T follicular helper cell (primary cell): Measurements from ENCODE around the gene NPAS3.

Source experiments
- DNase-seq: peaks from one replicate; pipeline ENCODE4 v3.0.0-alpha.2; 2020; ENCODE audit warnings: low read depth

The NPAS3 gene

DNA sequence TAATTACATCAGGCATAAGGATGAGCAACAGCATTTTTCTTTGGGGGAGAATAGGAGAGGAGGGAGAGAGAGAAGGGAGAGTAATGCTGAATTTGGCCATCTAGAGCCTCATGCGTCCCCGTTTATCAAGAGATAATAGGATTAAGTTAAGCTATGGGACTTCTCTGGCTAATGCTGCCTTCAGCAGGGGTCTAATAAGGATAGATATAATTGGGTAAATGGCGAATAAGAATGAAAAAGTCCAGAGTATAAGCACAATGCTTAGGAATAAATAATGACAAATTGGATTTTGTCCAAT, 542.2 kb downstream of the NPAS3 start:
- no peak for DNase-seq

DNA sequence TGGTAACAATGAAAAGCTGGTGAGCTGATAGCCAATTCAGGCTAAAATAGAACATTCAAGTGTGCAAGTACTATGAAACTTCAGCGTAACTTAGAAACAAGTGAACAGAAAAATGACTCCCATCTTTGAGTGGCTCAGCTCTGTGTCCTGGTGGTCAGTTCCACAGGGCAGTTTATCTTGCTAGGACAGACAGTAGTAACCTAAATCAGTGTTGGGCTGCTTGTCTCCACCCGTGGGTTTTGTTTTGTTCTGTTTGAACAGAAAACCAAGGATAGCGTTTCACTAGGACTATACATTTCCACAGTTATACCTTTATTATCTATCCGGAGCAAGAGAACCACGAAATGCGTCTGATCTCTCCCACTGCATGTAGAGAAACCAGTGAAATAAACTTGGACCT, 544.4 kb downstream of the NPAS3 start:
- DNase-seq, result no peak

DNA sequence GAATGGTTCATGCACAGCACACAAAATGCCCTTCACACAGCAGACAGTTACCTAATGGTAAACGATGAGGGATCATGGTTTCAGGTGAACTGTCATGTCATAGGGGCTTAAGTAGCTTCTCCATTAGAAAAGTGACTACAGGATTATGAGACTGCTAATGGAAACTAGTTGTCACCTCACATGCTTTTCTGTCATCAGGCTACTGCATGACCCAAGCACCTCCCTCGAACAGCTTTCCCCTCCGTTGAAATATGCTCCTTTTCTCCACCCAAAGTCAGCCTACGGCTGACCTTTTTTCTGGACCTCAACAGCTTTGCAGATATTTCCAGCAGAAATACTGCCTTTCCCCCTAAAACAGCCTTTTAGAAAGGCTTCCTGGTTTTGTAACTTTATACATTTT, 544.9 kb downstream of the NPAS3 start:
- DNase-seq, result no peak

DNA sequence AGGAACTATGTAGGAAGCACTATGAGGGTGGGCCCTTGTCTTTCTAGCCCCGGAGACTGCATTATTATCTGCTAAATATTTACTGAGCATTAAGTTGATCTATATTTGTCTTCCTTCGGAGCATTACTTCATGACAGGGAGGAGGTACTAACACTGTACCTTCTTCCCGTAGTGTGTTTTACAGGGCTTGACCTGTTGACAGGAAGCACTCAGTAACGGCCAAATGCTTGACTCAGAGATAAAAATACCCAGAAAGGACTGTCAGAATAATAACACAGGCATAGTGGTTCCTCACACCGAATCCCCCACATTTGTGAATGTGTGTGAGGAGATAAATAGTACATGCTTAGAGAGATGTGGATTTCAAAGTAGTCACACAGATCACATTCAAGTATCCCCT, 545.6 kb downstream of the NPAS3 start:
- DNase-seq, result no peak

GRCh38 chr14:33486332-33486890, 547.7 kb downstream of the NPAS3 start:
- no peak for DNase-seq

GRCh38 chr14:33488582-33488981, 549.9 kb downstream of the NPAS3 start:
- no peak for DNase-seq

DNA sequence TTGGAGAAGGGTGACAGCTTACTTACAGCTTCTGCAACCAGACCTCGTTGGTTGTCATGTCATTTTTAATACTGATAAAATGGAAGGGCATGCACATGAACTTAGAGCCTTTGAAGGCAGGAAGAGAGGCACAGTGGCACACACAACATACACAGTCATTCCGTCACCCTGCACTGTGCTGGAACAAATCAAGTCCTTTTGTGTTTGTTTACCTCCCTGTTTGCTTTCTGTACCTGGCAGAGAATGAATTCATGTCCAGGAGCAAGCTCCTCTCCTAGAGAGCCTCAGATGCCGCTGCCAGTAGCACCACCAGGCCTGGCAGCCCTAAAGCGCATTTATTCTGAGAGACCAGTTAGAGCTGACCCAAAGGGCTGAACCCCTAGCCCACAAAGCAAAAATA, 551.9 kb downstream of the NPAS3 start:
- no peak for DNase-seq

GRCh38 chr14:33491112-33491511, 552.4 kb downstream of the NPAS3 start:
- no peak for DNase-seq

DNA sequence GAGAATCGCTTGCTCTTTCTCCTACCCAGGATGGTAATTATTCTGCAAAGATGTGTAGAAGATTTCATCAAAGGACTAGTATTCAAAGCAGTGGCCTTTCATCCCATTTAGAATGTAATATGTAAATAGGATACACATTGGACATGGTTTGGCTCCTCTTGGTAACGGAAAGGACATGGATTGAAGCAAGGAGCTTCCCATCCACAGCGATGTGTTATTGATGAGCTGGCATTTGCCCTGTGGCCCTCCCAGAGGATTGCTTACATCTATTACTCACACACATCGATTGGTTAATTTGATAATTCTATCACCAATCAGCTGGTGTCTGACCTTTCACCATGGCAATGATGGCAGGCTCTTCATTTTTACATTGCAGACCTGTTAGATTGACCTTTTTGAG, 553.8 kb downstream of the NPAS3 start:
- no peak for DNase-seq

GRCh38 chr14:33493266-33493665, 554.6 kb downstream of the NPAS3 start:
- DNase-seq, result no peak

GRCh38 chr14:33493990-33494389, 555.3 kb downstream of the NPAS3 start:
- DNase-seq, result no peak

- DNase-seq, result no peak
These were observed 561.0 kb downstream of the NPAS3 start for GRCh38 chr14:33499687-33500086.

DNA sequence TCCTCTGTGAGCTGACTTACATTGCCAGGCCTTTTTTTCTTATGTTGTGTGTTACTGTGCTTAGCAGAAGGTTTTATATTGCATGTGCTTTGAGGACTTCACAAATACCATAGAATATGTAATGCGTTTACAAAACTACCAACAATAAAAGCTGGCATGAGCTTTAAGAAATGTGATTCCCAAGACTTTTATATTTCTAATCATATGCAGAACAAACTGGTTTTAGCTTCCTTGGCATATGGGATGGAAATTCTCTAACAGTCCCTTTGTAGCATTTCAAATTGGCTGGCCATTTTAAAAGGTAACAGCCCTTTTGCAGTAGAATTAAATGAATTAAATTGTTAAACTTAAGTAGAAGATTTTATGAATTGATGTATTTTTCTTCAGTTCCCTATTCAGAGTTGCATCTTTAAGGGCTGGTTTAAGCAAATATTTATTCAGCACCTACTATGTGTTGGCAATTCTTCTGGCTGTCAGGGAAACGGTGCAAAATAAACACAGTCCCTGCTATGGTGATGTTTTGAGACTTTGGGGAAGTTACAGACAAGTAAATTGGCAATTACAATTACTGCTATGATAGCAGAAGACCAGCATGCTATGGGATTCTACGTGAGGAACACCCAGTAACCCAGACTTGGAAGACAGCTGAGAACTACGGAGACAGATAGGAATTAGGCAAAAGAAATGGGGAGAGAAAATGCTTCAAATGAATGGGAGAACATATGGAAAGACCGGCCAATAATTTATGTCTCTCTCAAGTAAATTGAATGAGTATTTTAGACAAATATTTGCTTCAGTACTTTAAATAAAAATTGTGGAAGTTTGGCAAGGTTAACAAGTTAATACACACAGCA, 565.8 kb downstream of the NPAS3 start:
- DNase-seq, result no peak

DNA sequence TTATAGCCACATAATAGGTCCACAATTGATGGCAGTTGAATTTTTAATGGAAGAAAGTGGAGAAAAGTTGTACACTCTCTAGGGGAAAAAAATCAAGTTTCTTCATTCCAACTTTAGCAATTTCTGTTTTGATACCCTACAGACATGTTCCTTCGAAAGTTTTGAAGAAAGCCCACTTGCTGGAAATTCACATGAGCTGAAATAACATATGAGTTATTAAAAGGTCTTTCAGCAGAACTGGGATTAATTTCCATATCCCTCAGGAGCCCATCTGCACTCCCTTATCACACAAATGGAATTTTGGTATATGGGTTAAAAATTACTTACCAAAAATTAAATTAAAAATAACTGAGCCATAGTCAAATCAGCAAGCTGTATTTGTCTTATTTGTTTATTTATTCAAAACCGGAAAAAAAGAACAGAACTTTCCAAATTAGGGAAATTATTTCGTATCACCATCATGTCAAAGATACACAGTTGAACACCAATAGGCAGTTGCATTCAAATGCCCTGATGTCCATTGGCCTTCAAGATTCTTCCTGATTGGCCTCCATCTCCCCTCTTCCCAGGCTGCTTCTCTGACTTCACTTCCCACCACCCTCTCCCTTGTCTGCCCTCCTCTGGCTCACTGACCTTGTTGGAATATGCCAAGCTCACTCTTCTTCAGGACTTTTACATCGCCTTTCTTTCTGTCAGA, 566.7 kb downstream of the NPAS3 start:
- no peak for DNase-seq

DNA sequence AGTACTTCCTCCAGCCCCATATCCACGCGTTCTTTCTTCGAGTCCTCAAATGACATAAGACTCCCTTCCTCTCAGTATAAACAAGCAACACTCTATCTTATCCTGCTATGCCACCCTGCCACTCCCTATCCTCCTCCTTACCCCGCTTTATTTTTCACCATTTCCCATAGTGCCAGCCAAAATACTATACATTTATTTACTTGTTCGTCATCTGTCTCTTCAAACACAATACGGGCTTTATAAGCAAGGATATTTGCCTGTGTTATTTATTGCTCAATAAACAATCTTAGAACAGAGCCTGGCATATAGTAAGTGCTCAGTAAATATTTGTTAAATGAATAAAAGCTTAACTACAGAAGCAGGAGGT, 567.3 kb downstream of the NPAS3 start:
- no peak for DNase-seq

GRCh38 chr14:33508126-33509062, 569.7 kb downstream of the NPAS3 start:
- no peak for DNase-seq

GRCh38 chr14:33509454-33509853, 570.8 kb downstream of the NPAS3 start:
- DNase-seq, result no peak

DNA sequence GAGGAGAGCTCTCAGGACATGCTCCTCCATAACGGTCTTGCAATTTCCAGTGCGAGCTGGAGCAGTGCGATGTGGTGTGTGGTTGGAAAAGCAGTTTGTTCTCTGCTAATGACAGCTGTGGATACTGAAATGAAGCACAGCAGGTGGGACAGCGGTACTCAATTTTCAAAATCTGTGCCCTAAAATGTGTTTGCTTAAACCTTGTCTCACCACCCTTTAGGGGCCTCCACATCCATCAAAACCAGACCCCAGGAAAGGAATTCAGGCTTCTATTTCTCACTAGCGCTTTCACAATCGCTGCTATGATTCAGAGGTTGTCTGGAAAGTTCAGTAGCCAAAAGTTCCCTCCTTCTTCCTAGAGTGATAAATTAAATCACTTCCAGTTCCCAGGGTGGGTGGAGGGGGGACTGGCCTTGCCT, 571.4 kb downstream of the NPAS3 start:
- DNase-seq, result no peak

DNA sequence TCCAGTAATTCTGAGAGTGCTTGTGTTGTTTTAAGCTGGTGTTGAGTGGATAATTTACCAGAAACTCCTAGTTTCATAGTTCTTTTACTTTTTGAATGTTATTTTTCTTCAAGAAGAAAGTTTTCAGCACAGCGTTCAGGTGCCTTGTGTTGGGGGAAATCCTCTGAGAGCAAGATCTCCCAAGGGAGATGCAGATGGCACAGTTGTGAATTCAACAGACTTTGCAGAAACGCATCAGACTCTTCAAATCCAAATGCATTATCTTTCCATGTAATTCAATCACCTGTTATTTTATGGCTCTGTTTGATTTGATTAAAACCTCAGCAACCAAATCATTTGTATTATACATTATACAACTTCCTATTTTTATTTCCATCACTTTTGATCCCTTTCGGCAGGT, 572.3 kb downstream of the NPAS3 start:
- no peak for DNase-seq

- no peak for DNase-seq
These were observed 573.4 kb downstream of the NPAS3 start for GRCh38 chr14:33511851-33512640.

GRCh38 chr14:33515441-33515840, 576.8 kb downstream of the NPAS3 start:
- no peak for DNase-seq

DNA sequence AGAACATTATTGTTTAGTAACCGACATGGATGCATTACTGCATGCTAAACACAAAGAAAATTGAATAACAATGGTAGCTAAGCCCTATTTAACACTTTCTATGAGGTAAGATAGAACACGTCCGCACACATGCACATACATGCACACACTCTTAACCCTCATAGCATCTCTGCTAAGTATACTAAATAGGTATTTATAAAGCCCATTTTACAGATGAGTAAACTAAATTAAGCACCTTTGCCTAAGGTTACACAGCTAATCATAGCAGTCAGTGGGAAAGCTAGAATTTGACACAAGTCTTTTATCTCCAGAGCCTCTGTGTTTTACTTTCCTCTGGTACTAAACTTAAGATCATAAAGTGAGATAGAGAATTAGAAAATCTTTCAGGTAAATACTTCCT, 577.2 kb downstream of the NPAS3 start:
- DNase-seq, result no peak
